Thyroid gland (tissue), 4 donors: ENCODE data around the gene INPP5D.

Experiments used
- CTCF ChIP-seq, 6 experiments: fragments of 200-600 bp in 3 of 6; fragments of 450-650 bp in 3 of 6; sonication (generic) in 3 of 6; IDR thresholded peaks; one replicate each; pipeline ENCODE4 v1.5.1; 2016 to 2019; ENCODE audit warnings: antibody characterized with exemption in 6 of 6, mild to moderate bottlenecking in 2 of 6, inconsistent platforms in 1 of 6, moderate library complexity in 1 of 6
- POLR2A ChIP-seq, 2 donors: fragments of 450-650 bp; IDR thresholded peaks; one replicate each; pipeline ENCODE4 v1.6.1; 2017; ENCODE audit warnings: antibody characterized with exemption in 2 of 2, mild to moderate bottlenecking in 2 of 2, moderate library complexity in 1 of 2

DNA sequence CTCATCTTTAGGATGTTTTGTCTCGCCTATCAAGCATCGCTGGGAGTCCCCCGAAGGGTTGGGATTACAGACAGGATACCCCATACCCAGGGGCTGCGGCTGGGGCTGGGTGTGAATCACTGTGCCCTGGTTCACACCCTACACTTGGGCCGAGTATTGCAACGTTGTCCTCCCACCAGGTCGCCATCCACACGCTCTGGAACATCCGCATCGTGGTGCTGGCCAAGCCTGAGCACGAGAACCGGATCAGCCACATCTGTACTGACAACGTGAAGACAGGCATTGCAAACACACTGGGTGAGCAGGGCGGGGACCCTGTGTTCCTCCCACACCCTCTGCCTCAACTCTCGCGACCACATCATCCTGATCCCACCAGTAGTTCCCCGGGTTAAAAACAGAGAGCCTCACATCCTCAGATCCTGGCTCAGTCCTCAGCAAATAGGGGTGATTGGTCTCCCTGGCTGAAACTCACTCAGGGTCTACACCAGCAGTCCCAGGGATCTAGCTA lies 104.0 kb downstream of the INPP5D start:
- TF ChIP-seq CTCF (IDR thresholded peaks at IDR 0.05) (no peak), POLR2A (IDR thresholded peaks at IDR 0.05) (no peak)
